ENCODE data around the gene SPAG16. TPM values are rescaled to one million over a fixed set of nuclear protein-coding genes. Genes with fewer than 3 reads are reported as not detected.
A peak's percentile ranks its signal among the peaks of the same experiment; 100 is the strongest.

SPAG16 gene
- total RNA-seq, 1 donor = 35.2 TPM

DNA sequence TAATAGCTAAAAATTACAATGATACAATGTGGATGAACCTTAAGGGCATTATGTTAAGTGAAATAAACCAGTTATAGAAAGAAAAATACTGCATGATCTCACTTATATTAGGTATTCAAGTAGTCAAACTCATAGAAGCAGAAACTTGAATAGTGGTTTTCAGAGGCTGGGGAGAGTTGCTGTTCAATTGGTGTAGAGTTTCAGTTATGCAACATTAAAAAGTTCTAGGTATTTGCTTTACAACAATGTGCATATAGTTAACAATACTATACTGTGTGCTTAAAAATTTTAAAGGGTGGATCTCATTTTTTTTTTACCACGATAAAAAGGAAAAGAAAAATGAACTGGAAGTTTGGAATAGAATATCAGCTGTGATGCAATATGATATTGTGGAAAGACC, 479.1 kb downstream of the SPAG16 start:
- TF ChIP-seq, protein P1, sequence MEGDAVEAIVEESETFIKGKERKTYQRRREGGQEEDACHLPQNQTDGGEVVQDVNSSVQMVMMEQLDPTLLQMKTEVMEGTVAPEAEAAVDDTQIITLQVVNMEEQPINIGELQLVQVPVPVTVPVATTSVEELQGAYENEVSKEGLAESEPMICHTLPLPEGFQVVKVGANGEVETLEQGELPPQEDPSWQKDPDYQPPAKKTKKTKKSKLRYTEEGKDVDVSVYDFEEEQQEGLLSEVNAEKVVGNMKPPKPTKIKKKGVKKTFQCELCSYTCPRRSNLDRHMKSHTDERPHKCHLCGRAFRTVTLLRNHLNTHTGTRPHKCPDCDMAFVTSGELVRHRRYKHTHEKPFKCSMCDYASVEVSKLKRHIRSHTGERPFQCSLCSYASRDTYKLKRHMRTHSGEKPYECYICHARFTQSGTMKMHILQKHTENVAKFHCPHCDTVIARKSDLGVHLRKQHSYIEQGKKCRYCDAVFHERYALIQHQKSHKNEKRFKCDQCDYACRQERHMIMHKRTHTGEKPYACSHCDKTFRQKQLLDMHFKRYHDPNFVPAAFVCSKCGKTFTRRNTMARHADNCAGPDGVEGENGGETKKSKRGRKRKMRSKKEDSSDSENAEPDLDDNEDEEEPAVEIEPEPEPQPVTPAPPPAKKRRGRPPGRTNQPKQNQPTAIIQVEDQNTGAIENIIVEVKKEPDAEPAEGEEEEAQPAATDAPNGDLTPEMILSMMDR (IDR thresholded peaks at IDR 0.05; ENCODE audit: insufficient read depth, low read length) = no peak
- no peak for DNase-seq (ENCODE audit: low read depth)
- no peak overlapping the region for H3K4me3 ChIP-seq (ENCODE audit: low read depth, low read length)

DNA sequence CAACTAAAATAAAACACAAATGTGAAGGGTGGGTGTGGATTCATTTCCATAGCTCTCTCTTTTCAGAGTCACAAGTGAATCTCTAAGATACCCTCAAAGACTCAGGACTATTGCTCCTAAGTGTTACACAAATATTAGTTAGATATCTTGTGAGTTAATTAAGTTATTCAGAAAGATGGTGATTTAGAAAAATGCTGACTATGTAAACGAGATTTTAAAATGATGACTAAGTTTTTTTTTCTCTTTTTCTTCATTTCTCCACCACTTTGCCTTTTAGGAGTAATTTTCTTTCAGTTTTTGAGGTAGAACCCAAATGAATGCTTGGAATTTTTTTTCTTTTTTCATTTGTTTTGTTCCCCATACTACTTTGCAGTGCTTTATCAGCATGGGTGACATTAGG, 479.7 kb downstream of the SPAG16 start:
- TF ChIP-seq, protein P1 (IDR thresholded peaks at IDR 0.05; ENCODE audit: insufficient read depth, low read length) = no peak
- no peak overlapping the region for H3K4me3 ChIP-seq (ENCODE audit: low read depth, low read length)
- DNase-seq (ENCODE audit: low read depth) = no peak

DNA sequence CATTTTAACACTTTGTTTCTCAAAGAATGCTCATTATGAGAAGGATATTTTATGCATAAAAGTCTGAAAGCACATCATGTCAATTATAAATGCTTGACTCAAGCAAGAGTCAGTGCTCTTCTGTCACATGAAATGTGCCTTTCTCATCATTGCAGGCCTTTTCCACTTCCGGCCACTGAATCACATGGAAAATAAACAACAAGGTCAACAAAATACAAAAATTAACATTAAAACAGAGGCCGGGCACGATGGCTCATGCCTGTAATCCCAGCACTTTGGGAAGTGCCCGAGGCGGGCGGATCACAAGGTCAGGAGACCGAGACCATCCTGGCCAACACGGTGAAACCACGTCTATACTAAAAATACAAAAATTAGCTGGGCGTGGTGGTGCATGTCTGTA, 480.6 kb downstream of the SPAG16 start:
- no peak overlapping the region for H3K4me3 ChIP-seq (ENCODE audit: low read depth, low read length)
- TF ChIP-seq, protein P1 (IDR thresholded peaks at IDR 0.05; ENCODE audit: insufficient read depth, low read length) = no peak
- no peak for DNase-seq (ENCODE audit: low read depth)

DNA sequence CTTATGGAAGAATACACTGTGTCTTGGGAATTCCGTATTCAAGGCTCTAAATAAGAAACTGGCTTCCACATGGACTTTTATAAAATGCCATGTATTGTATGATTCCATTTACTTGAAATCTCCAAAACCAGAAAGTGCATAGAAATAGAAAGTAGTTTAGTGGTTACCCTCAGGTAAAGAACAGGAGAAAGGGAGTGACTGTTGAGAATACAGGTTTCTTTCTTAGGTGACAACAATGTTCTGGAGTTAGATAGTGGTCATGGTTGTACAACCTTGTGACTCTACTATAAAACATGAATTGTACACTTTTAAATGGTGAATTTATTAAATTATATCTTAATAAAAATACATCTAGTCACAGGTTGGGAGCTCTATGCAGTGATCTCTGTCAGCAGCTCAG, 481.8 kb downstream of the SPAG16 start:
- no peak overlapping the region for H3K4me3 ChIP-seq (ENCODE audit: low read depth, low read length)
- TF ChIP-seq, protein P1 (IDR thresholded peaks at IDR 0.05; ENCODE audit: insufficient read depth, low read length) = no peak
- no peak for DNase-seq (ENCODE audit: low read depth)

DNA sequence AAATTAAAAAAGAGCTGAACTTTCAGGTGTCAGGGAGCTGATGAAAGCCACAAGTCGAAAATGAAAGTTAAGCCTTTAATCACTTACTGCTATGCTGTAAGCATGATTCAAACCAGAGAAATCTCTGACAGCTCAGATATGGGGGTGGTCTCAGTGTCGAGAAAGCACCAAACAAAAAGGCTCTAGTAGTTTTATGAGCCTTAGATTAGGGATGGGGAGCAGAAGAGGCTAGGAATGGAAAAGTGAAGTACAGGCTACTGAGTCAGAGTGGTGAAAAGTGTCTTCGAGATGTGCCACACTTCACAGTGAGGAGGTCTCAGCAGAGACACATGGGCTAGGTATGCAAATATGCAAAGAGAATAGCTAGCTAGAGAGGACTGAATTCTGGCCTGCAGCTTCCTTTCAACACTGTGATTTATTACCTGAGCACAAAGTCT, 482.2 kb downstream of the SPAG16 start:
- no peak overlapping the region for H3K4me3 ChIP-seq (ENCODE audit: low read depth, low read length)
- TF ChIP-seq, protein P1 (IDR thresholded peaks at IDR 0.05; ENCODE audit: insufficient read depth, low read length) = no peak
- DNase-seq (ENCODE audit: low read depth) = peak; percentile 13

DNA sequence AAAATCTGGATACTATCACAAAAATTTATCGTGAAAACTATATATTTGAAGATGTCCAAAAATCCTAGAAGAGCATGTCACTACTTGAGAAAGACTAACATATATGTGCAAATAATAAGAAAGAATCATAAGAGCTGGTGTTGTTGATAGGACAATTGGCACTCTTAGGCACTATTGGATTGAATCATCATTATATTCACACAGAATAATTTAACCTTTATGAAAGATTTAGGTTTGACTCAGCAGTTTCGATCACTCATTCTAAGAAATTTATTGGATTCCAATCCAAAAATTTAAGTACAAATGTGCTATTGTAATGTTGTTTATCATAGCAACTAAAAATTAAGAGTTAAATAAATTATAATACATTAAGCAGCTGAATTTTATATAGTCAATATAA, 503.6 kb downstream of the SPAG16 start:
- H3K4me3 ChIP-seq (ENCODE audit: low read depth, low read length) = no peak overlapping the region
- TF ChIP-seq, protein P1 (IDR thresholded peaks at IDR 0.05; ENCODE audit: insufficient read depth, low read length) = no peak
- no peak for DNase-seq (ENCODE audit: low read depth)

DNA sequence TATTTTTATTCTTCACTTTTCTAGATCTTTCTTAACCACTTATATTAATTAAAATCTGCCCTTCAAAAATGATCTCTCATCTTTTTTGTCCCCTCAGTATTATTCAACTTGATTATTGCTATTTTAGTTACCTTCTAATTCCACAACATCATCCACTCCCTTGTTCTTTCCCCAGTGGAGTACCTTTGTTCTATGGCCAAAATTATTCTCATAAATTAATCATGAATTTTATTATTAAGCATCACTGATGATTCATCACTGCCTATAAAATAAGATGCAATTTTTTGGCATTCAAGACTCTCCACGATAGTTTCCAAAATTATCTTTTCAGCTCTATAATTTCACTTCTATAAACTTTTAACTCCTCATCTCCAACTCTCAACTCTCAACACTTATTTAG, 505.7 kb downstream of the SPAG16 start:
- H3K4me3 ChIP-seq (ENCODE audit: low read depth, low read length) = no peak overlapping the region
- DNase-seq (ENCODE audit: low read depth) = no peak
- TF ChIP-seq, protein P1 (IDR thresholded peaks at IDR 0.05; ENCODE audit: insufficient read depth, low read length) = no peak
